Measurements from ENCODE around the gene ZNF613. TPM values are rescaled to one million over a fixed set of nuclear protein-coding genes. Genes with fewer than 3 reads are reported as not detected.
"Not testable (repeated sequence)": the region's sequence is repeated elsewhere in the genome, so short reads cannot be mapped to it uniquely, and the experiment has no call there.

ZNF613 gene
- total and polyA plus RNA-seq, 2 donors, result 5.2 to 7.9 TPM

GRCh38 chr19:51959791-51960190 is 32.5 kb downstream of the ZNF613 start:
- no peaks in the 10 kb centered on the region for H3K4me1 ChIP-seq (ENCODE audit: control insufficient read depth in 2 of 2, insufficient read depth in 2 of 2, low read length in 2 of 2)
- 96% methylated on average over 4 of the region's 4 CpGs for WGBS
- DNase-seq (ENCODE audit: low read depth in 6 of 9, low spot score in 9 of 9), result no peak

GRCh38 chr19:51960621-51961233 is 33.5 kb downstream of the ZNF613 start:
- not testable (repeated sequence) for H3K27me3 ChIP-seq (ENCODE audit: control insufficient read depth in 2 of 2, insufficient read depth in 1 of 2, low read length in 1 of 2); H3K4me1 ChIP-seq (ENCODE audit: control insufficient read depth in 2 of 2, insufficient read depth in 2 of 2, low read length in 2 of 2); DNase-seq (ENCODE audit: low read depth in 6 of 9, low spot score in 9 of 9); H3K27ac ChIP-seq (ENCODE audit: low read depth in 1 of 2, low read length in 1 of 2); H3K4me3 ChIP-seq (ENCODE audit: low read length in 2 of 2)
- H3K36me3 ChIP-seq (ENCODE audit: control insufficient read depth in 2 of 2, insufficient read depth in 2 of 2, low read length in 1 of 2), result peaks cover 15% of the 10 kb centered on the region in 2 donors
- H3K9me3 ChIP-seq (ENCODE audit: control insufficient read depth in 2 of 2, insufficient read depth in 1 of 2, low read length in 1 of 2), result peaks cover 11 to 13% of the 10 kb centered on the region in 2 donors
- 73% methylated on average over 7 of the region's 7 CpGs for WGBS

More at GRCh38 chr19:51959791-51960190, 32.5 kb downstream of the ZNF613 start:
- Histone ChIP-seq H3K36me3 (ENCODE audit: control insufficient read depth in 2 of 2, insufficient read depth in 2 of 2, low read length in 1 of 2) (peaks cover 5 to 6% of the 10 kb centered on the region in 2 donors), H3K27me3 (ENCODE audit: control insufficient read depth in 2 of 2, insufficient read depth in 1 of 2, low read length in 1 of 2) (no peaks in the 10 kb centered on the region), H3K4me3 (ENCODE audit: low read length in 2 of 2) (no peak overlapping the region), H3K27ac (ENCODE audit: low read depth in 1 of 2, low read length in 1 of 2) (no peak overlapping the region), H3K9me3 (ENCODE audit: control insufficient read depth in 2 of 2, insufficient read depth in 1 of 2, low read length in 1 of 2) (peaks cover 4 to 11% of the 10 kb centered on the region in 2 donors)

- H3K9me3 ChIP-seq (ENCODE audit: control insufficient read depth in 2 of 2, insufficient read depth in 1 of 2, low read length in 1 of 2), result peaks cover 36 to 38% of the 10 kb centered on the region in 2 donors
- peaks cover 46 to 55% of the 10 kb centered on the region in 2 donors for H3K36me3 ChIP-seq (ENCODE audit: control insufficient read depth in 2 of 2, insufficient read depth in 2 of 2, low read length in 1 of 2)
- no peak overlapping the region for H3K4me3 ChIP-seq (ENCODE audit: low read length in 2 of 2)
- H3K27ac ChIP-seq (ENCODE audit: low read depth in 1 of 2, low read length in 1 of 2), result no peak overlapping the region
- no peak for DNase-seq (ENCODE audit: low read depth in 6 of 9, low spot score in 9 of 9)
- no peaks in the 10 kb centered on the region for H3K4me1 ChIP-seq (ENCODE audit: control insufficient read depth in 2 of 2, insufficient read depth in 2 of 2, low read length in 2 of 2)
- no peaks in the 10 kb centered on the region for H3K27me3 ChIP-seq (ENCODE audit: control insufficient read depth in 2 of 2, insufficient read depth in 1 of 2, low read length in 1 of 2)
- WGBS, result 98% methylated on average over 5 of the region's 5 CpGs
Observed at GRCh38 chr19:51965583-51965982, 38.3 kb downstream of the ZNF613 start.

GRCh38 chr19:51970718-51971117 is 43.4 kb downstream of the ZNF613 start:
- Histone ChIP-seq H3K4me3 (ENCODE audit: low read length in 2 of 2) (no peak overlapping the region), H3K27me3 (ENCODE audit: control insufficient read depth in 2 of 2, insufficient read depth in 1 of 2, low read length in 1 of 2) (no peaks in the 10 kb centered on the region), H3K36me3 (ENCODE audit: control insufficient read depth in 2 of 2, insufficient read depth in 2 of 2, low read length in 1 of 2) (peaks cover 60 to 75% of the 10 kb centered on the region in 2 donors), H3K27ac (ENCODE audit: low read depth in 1 of 2, low read length in 1 of 2) (no peak overlapping the region), H3K9me3 (ENCODE audit: control insufficient read depth in 2 of 2, insufficient read depth in 1 of 2, low read length in 1 of 2) (peaks cover 48 to 53% of the 10 kb centered on the region in 2 donors), H3K4me1 (ENCODE audit: control insufficient read depth in 2 of 2, insufficient read depth in 2 of 2, low read length in 2 of 2) (no peaks in the 10 kb centered on the region)
- no peak for DNase-seq (ENCODE audit: low read depth in 6 of 9, low spot score in 9 of 9)
- 96% methylated on average over 1 of the region's 1 CpG for WGBS

- Histone ChIP-seq H3K4me3 (ENCODE audit: low read length in 2 of 2) (no peak overlapping the region), H3K4me1 (ENCODE audit: control insufficient read depth in 2 of 2, insufficient read depth in 2 of 2, low read length in 2 of 2) (no peaks in the 10 kb centered on the region), H3K9me3 (ENCODE audit: control insufficient read depth in 2 of 2, insufficient read depth in 1 of 2, low read length in 1 of 2) (peaks cover 44 to 54% of the 10 kb centered on the region in 2 donors), H3K27me3 (ENCODE audit: control insufficient read depth in 2 of 2, insufficient read depth in 1 of 2, low read length in 1 of 2) (no peaks in the 10 kb centered on the region), H3K27ac (ENCODE audit: low read depth in 1 of 2, low read length in 1 of 2) (no peak overlapping the region), H3K36me3 (ENCODE audit: control insufficient read depth in 2 of 2, insufficient read depth in 2 of 2, low read length in 1 of 2) (peaks cover 50 to 68% of the 10 kb centered on the region in 2 donors)
- 97% methylated on average over 4 of the region's 4 CpGs for WGBS
- DNase-seq (ENCODE audit: low read depth in 6 of 9, low spot score in 9 of 9), result peak in 3 of 9 donors; percentile 14 to 57 (median 18)
Observed at GRCh38 chr19:51971624-51972023, 44.4 kb downstream of the ZNF613 start.

- not testable (repeated sequence) for H3K27ac ChIP-seq (ENCODE audit: low read depth in 1 of 2, low read length in 1 of 2); H3K4me1 ChIP-seq (ENCODE audit: control insufficient read depth in 2 of 2, insufficient read depth in 2 of 2, low read length in 2 of 2); H3K4me3 ChIP-seq (ENCODE audit: low read length in 2 of 2); H3K27me3 ChIP-seq (ENCODE audit: control insufficient read depth in 2 of 2, insufficient read depth in 1 of 2, low read length in 1 of 2); DNase-seq (ENCODE audit: low read depth in 6 of 9, low spot score in 9 of 9)
- H3K36me3 ChIP-seq (ENCODE audit: control insufficient read depth in 2 of 2, insufficient read depth in 2 of 2, low read length in 1 of 2), result peaks cover 30 to 35% of the 10 kb centered on the region in 2 donors
- H3K9me3 ChIP-seq (ENCODE audit: control insufficient read depth in 2 of 2, insufficient read depth in 1 of 2, low read length in 1 of 2), result peaks cover 29 to 48% of the 10 kb centered on the region in 2 donors
- 98% methylated on average over 17 of the region's 17 CpGs for WGBS
Observed at GRCh38 chr19:51975787-51976186, 48.5 kb downstream of the ZNF613 start.

- Histone ChIP-seq H3K9me3 (ENCODE audit: control insufficient read depth in 2 of 2, insufficient read depth in 1 of 2, low read length in 1 of 2) (peaks cover 26 to 42% of the 10 kb centered on the region in 2 donors), H3K4me1 (ENCODE audit: control insufficient read depth in 2 of 2, insufficient read depth in 2 of 2, low read length in 2 of 2) (no peaks in the 10 kb centered on the region), H3K27me3 (ENCODE audit: control insufficient read depth in 2 of 2, insufficient read depth in 1 of 2, low read length in 1 of 2) (no peaks in the 10 kb centered on the region), H3K36me3 (ENCODE audit: control insufficient read depth in 2 of 2, insufficient read depth in 2 of 2, low read length in 1 of 2) (peaks cover 22 to 31% of the 10 kb centered on the region in 2 donors), H3K27ac (ENCODE audit: low read depth in 1 of 2, low read length in 1 of 2) (no peak overlapping the region), H3K4me3 (ENCODE audit: low read length in 2 of 2) (no peak overlapping the region)
- no peak for DNase-seq (ENCODE audit: low read depth in 6 of 9, low spot score in 9 of 9)
- WGBS, result 98% methylated on average over 3 of the region's 3 CpGs
Observed at GRCh38 chr19:51976852-51977251, 49.6 kb downstream of the ZNF613 start.

GRCh38 chr19:51977346-51977745 is 50.1 kb downstream of the ZNF613 start:
- Histone ChIP-seq H3K4me1 (ENCODE audit: control insufficient read depth in 2 of 2, insufficient read depth in 2 of 2, low read length in 2 of 2) (no peaks in the 10 kb centered on the region), H3K9me3 (ENCODE audit: control insufficient read depth in 2 of 2, insufficient read depth in 1 of 2, low read length in 1 of 2) (peaks cover 26 to 39% of the 10 kb centered on the region in 2 donors), H3K27ac (ENCODE audit: low read depth in 1 of 2, low read length in 1 of 2) (no peak overlapping the region), H3K4me3 (ENCODE audit: low read length in 2 of 2) (no peak overlapping the region), H3K27me3 (ENCODE audit: control insufficient read depth in 2 of 2, insufficient read depth in 1 of 2, low read length in 1 of 2) (no peaks in the 10 kb centered on the region), H3K36me3 (ENCODE audit: control insufficient read depth in 2 of 2, insufficient read depth in 2 of 2, low read length in 1 of 2) (peaks cover 22 to 26% of the 10 kb centered on the region in 2 donors)
- WGBS, result 87% methylated on average over 7 of the region's 7 CpGs
- no peak for DNase-seq (ENCODE audit: low read depth in 6 of 9, low spot score in 9 of 9)

GRCh38 chr19:51978882-51979281 is 51.6 kb downstream of the ZNF613 start:
- no peak overlapping the region for H3K4me3 ChIP-seq (ENCODE audit: low read length in 2 of 2)
- peaks cover 11 to 18% of the 10 kb centered on the region in 2 donors for H3K36me3 ChIP-seq (ENCODE audit: control insufficient read depth in 2 of 2, insufficient read depth in 2 of 2, low read length in 1 of 2)
- no peak overlapping the region for H3K27ac ChIP-seq (ENCODE audit: low read depth in 1 of 2, low read length in 1 of 2)
- peaks cover 18 to 44% of the 10 kb centered on the region in 2 donors for H3K9me3 ChIP-seq (ENCODE audit: control insufficient read depth in 2 of 2, insufficient read depth in 1 of 2, low read length in 1 of 2)
- no peaks in the 10 kb centered on the region for H3K27me3 ChIP-seq (ENCODE audit: control insufficient read depth in 2 of 2, insufficient read depth in 1 of 2, low read length in 1 of 2)
- WGBS, result 96% methylated on average over 4 of the region's 4 CpGs
- DNase-seq (ENCODE audit: low read depth in 6 of 9, low spot score in 9 of 9), result no peak
- H3K4me1 ChIP-seq (ENCODE audit: control insufficient read depth in 2 of 2, insufficient read depth in 2 of 2, low read length in 2 of 2), result no peaks in the 10 kb centered on the region
